Embryonic facial prominence (tissue), 1 donor: ENCODE measurements around the gene AQP5.

Experiments used
- DNase-seq: peaks from one replicate; pipeline ENCODE4 v3.0.0-alpha.2; 2016; ENCODE audit errors: extremely low spot score

AQP5 gene

GRCh38 chr12:49950273-49951251 lies 11.1 kb upstream of the AQP5 start, which contains the start of gene AQP2:
Gene AQP2, plus strand, starts transcription at chr12:49950737. Its CDS starts 94 bp downstream, at chr12:49950831.
- DNase-seq = no peak

- no peak for DNase-seq
Measured at GRCh38 chr12:49951411-49952240, 10.0 kb upstream of the AQP5 start.

GRCh38 chr12:49952391-49953055 lies 9.1 kb upstream of the AQP5 start:
- DNase-seq = no peak

DNA sequence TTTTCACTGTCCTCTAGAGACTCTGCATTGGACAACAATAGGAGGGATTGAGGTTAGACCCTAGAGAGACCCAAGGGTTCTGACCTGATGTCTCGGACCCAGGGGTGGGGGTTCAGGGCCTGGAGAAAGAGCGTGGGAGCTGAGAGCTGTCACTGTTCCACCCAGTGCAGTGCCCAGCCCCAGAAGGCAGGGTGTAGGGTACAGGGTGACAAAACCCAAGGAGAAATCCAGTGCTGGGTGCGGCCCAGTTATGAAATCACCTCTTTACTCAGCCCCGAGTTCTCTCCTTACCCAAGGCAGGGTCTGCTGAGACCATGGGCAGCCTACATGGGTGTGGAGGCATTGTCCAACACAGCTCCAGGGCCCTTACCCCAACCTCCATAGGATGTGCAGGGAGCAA lies 8.5 kb upstream of the AQP5 start:
- DNase-seq = no peak

DNA sequence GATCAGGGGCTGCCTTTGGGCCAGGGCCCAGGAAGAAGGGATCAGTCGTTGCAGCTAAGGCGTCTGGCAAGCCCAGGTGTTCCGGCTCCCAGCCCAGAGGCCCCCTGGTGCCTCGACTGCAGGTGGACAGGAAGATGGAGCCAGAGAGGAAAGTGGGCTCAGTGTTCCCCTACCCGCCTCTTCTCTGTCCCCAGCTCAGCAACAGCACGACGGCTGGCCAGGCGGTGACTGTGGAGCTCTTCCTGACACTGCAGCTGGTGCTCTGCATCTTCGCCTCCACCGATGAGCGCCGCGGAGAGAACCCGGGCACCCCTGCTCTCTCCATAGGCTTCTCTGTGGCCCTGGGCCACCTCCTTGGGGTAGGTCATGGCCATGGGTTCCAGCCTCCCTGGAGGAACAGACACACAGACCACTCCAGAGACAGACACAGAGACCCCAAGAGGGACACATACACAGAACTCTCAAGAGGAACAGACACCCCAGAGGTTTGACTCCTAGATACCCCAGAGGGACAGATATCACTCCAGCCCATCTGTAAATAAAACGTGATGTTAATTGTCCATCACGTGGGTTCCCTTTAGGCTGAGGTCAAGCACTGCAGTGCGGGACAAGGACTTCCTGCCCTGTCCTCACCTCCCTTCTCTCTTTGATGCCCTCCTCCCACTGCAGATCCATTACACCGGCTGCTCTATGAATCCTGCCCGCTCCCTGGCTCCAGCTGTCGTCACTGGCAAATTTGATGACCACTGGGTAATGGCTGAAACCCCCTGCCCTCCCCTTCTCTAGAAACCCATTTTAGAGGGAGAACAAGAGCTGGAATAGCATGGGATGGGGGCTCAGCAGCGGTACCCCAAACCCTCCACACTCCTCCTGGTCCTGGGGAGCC lies 7.5 kb upstream of the AQP5 start:
- no peak for DNase-seq

DNA sequence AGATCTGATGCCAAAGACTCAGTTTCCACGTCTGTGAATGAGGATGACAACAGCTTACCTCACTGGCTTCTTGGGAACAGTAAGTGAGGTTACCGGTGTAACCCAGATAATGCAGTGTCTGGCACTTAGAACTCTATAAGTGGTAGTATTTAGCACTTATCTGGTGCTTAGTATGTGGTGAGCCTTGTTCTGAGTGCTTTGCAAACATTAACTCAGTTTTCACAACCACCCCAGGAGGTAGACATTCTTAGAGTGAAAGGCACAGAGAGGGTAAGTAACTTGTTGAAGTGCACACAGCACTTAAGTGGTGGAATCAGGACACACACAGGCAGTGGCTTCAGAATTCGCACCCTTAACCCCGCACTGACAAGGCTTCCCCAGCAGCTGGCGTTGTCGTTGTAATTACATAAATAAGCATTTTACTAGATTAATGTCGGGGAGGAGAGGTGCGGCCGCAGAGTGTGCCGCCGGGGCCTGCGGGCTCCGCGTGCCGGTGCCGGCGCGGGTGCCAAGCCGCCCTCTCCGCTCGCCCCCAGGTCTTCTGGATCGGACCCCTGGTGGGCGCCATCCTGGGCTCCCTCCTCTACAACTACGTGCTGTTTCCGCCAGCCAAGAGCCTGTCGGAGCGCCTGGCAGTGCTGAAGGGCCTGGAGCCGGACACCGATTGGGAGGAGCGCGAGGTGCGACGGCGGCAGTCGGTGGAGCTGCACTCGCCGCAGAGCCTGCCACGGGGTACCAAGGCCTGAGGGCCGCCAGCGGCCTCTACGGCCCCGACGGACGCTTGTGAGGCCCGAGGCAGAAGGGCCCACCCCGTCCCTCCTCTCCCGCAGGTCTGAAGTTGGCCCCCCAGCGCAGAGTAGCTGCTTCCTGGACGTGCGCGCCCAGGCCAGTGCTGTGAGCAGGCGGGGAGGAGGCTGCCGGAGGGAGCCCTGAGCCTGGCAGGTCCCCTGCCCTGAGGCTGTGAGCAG lies 6.5 kb upstream of the AQP5 start:
- DNase-seq = no peak

DNA sequence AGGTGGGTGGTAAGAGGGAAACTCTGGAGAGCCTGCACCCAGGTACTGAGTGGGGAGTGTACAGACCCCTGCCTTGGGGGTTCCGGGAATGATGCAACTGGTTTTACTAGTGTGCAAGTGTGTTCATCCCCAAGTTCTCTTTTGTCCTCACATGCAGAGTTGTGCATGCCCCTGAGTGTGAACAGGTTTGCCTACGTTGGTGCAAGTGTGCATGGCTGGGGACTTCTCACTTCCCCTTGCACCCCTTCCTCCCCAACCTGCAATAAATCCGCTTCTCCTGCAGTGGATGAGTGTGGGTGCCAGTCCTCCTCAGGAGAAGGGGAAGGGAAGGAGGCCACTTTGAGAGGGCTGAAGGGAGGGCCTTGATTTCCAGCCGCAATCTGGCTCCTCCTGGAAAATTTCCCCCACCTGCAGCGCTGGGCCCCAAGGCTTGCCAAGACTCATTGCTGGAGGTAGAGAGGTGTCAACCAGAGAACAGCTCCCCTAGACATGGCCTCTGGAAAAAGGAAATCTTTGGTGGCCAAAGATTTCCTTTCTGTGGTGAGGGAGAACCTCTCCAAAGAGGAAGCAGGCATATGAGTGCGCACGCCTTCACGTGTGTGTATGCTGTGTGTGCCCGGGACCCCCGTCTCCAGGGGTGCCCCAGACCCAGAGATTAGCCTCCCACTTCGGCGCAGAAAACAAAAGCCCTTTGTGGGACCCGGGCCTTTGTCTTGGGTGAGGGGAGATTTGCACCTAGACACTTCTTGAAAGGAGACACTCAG lies 5.6 kb upstream of the AQP5 start:
- DNase-seq = no peak

- DNase-seq = no peak
Measured at GRCh38 chr12:49956663-49957569, 4.8 kb upstream of the AQP5 start.

- DNase-seq = no peak
Measured at GRCh38 chr12:49957570-49957967, 4.1 kb upstream of the AQP5 start.

- DNase-seq = no peak
Measured at GRCh38 chr12:49959685-49960473, 1.8 kb upstream of the AQP5 start.

- DNase-seq = no peak
Measured at GRCh38 chr12:49960474-49961110, 1.1 kb upstream of the AQP5 start.

GRCh38 chr12:49961993-49962764 lies 507 bp downstream of the AQP5 start:
- no peak for DNase-seq

DNA sequence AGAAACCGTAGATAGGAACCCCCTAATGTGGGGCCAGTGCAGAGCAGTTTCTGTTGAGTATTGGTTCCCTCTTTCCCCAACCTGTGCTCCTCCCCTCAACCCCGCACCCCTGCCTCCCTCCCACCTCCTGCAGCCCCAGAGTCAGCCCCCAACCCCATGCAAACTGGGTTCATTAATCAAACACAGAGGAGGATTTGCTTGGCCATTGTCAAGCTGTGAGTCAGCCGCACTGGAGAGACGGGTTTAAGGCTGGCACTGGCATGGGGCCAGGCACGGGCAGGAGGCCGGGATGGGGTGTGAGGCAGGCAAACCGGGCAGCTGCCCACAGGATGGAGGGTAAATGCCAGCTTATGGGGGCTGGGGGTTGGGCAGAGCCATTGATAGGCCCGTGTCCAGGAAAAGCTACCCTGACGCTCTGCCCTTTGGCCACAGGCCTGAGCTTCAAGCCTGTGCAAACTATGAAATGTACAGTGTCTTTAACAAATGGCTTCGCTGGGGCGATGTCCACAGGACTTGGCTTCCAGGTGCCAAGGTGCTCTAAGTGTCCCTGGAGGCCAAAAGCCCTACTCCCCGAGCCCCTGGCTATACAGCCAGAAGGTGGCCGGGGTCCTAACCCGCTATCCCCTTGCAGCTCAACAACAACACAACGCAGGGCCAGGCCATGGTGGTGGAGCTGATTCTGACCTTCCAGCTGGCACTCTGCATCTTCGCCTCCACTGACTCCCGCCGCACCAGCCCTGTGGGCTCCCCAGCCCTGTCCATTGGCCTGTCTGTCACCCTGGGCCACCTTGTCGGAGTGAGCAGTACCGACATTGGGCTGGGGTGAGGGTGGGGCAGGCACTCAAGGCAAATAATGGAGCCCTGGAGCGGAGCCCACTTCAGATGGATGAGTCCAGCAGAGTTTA lies 1.4 kb downstream of the AQP5 start:
- DNase-seq = no peak

DNA sequence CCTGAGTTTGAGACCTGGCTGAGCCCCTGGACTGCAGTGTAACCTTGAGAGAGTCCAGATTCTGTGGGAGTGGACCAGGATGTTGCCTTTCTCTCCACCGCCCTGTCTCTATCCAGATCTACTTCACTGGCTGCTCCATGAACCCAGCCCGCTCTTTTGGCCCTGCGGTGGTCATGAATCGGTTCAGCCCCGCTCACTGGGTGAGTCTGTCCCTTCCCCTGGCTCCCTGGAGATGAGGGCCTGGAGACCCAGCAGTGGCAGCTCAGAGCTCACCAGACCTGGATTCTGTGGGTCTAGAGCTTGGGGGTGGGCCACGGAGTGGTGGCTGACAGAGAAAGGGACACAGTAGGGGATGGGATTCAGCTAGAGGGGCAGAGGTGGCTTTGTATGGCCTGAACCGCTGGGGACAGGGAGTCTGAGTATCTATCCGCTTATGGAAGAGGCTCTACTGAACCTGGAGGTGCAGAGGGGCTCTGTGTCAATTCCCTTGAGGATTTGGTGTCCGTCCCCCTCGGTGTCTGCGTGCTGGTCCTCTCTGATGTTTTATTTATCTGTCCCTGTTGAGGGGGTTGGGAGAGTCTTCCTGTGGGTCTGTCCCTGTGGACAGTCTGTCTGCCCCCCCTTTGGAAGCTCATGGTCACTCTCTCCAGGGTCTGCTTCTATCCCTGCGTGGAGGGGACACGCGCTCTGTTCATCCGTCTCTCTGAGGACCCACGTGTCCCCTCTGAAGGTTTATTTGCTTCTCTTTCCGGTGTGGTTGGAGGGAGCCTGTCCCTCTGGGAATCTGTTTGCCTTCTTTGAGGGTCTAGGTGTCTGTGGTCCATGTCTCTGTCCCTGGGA lies 2.5 kb downstream of the AQP5 start:
- DNase-seq = no peak
